SK-N-SH treated with all-trans-retinoic acid at 6 μM for 48 hours (cell line): ENCODE results near the gene OBP2B.
"Not testable (repeated sequence)": the region's sequence is repeated elsewhere in the genome, so short reads cannot be mapped to it uniquely, and the experiment has no call there.

Source experiments
- ATAC-seq: fragments of 200-7000 bp; cut with Tn5 transposase; 3 replicates; pipeline ENCODE4 v1.9.1; 2020; ENCODE audit warnings: mild to moderate bottlenecking, moderate library complexity
- BACH2 ChIP-seq: fragments of 250-450 bp; sonication (Bioruptor Pico); IDR thresholded peaks from 2 replicates; pipeline ENCODE4 v1.9.0; 2021; ENCODE audit warnings: mild to moderate bottlenecking, borderline replicate concordance
- CREB5 ChIP-seq: fragments of 250-450 bp; sonication (Bioruptor Pico); IDR thresholded peaks from 2 replicates; pipeline ENCODE4 v1.5.1; 2020; ENCODE audit warnings: low read depth, mild to moderate bottlenecking, moderate library complexity
- CSDC2 ChIP-seq: fragments of 250-450 bp; sonication (Bioruptor Pico); IDR thresholded peaks from 2 replicates; pipeline ENCODE4 v1.5.0; 2020; ENCODE audit warnings: mild to moderate bottlenecking, moderate library complexity
- ESRRG ChIP-seq: fragments of 250-450 bp; sonication (Bioruptor Pico); IDR thresholded peaks from 2 replicates; pipeline ENCODE4 v1.6.1; 2021; ENCODE audit warnings: mild to moderate bottlenecking
- GLIS3 ChIP-seq: fragments of 250-450 bp; sonication (Bioruptor Pico); IDR thresholded peaks from 2 replicates; pipeline ENCODE4 v1.5.0; 2020; ENCODE audit warnings: mild to moderate bottlenecking, moderate library complexity
- ISL1 ChIP-seq: fragments of 250-450 bp; sonication (Bioruptor Pico); IDR thresholded peaks from 2 replicates; pipeline ENCODE4 v2.1.2; 2022; ENCODE audit warnings: mild to moderate bottlenecking, moderate library complexity
- OSR1 ChIP-seq: fragments of 250-450 bp; sonication (Bioruptor Pico); IDR thresholded peaks from 2 replicates; pipeline ENCODE4 v1.8.0; 2022; ENCODE audit warnings: moderate library complexity, mild to moderate bottlenecking, inconsistent platforms
- POU6F1 ChIP-seq: fragments of 250-450 bp; sonication (Bioruptor Pico); IDR thresholded peaks from 2 replicates; pipeline ENCODE4 v1.8.0; 2021; ENCODE audit warnings: low read depth, mild to moderate bottlenecking, moderate library complexity, borderline replicate concordance
- RARB ChIP-seq: fragments of 250-450 bp; sonication (Bioruptor Pico); IDR thresholded peaks from 2 replicates; pipeline ENCODE4 v1.8.0; 2021; ENCODE audit warnings: mild to moderate bottlenecking, moderate library complexity
- SNAI2 ChIP-seq: fragments of 250-450 bp; sonication (Bioruptor Pico); IDR thresholded peaks from 2 replicates; pipeline ENCODE4 v1.5.0; 2020; ENCODE audit warnings: mild to moderate bottlenecking, moderate library complexity
- TCF4 ChIP-seq: fragments of 250-450 bp; sonication (Bioruptor Pico); IDR thresholded peaks from 2 replicates; pipeline ENCODE4 v1.8.0; 2021; ENCODE audit warnings: mild to moderate bottlenecking, moderate library complexity, borderline replicate concordance
- TSHZ2 ChIP-seq: fragments of 250-450 bp; sonication (Bioruptor Pico); IDR thresholded peaks from 2 replicates; pipeline ENCODE4 v1.5.0; 2020; ENCODE audit warnings: mild to moderate bottlenecking, moderate library complexity
- ZC3H10 ChIP-seq: fragments of 250-450 bp; sonication (Bioruptor Pico); IDR thresholded peaks from 2 replicates; pipeline ENCODE4 v1.5.1; 2021; ENCODE audit warnings: mild to moderate bottlenecking, moderate library complexity
- ZFP3 ChIP-seq: fragments of 250-450 bp; sonication (Bioruptor Pico); IDR thresholded peaks from 2 replicates; pipeline ENCODE4 v1.5.0; 2020; ENCODE audit warnings: mild to moderate bottlenecking, moderate library complexity
- ZNF565 ChIP-seq: fragments of 450-650 bp; formaldehyde crosslinking; conservative IDR thresholded peaks from 2 replicates; pipeline ENCODE4 v1.5.0; 2020; ENCODE audit warnings: low read depth, mild to moderate bottlenecking, moderate library complexity
- ZNF70 ChIP-seq: fragments of 450-650 bp; formaldehyde crosslinking; IDR thresholded peaks from 2 replicates; pipeline ENCODE4 v1.5.0; 2020; ENCODE audit warnings: mild to moderate bottlenecking, moderate library complexity
- ZNF8 ChIP-seq: fragments of 450-650 bp; formaldehyde crosslinking; IDR thresholded peaks from 2 replicates; pipeline ENCODE4 v1.5.0; 2020; ENCODE audit warnings: mild to moderate bottlenecking, moderate library complexity
- TF ChIP-seq, protein P1 (sequence below): fragments of 250-450 bp; sonication (Bioruptor Pico); IDR thresholded peaks from 2 replicates; pipeline ENCODE4 v1.5.1; 2021; ENCODE audit warnings: mild to moderate bottlenecking, moderate library complexity

Gene OBP2B

GRCh38 chr9:133251773-133252172 lies 42.7 kb upstream of the OBP2B start:
- no peak for TF ChIP-seq CSDC2 (CRISPR knock-in tag)
- TF ChIP-seq, all 23 proteins: peak for 0
- ATAC-seq = no peak

DNA sequence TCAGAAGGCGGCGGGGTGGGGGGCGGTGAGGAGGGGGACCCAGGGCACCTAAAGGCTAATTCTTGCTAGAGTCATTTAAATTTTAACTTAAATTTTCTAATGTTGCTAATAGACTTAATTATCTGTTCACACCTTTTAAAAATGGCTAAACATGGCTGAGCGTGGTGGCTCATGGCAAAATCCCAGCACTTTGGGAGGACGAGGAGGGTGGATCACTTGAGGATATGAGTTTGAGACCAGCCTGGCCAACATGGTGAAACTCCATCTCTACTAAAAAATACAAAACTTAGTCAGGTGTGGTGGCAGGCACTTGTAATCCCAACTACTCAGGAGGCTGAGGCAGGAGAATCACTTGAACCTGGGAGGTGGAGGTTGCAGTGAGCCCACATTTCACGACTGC lies 42.2 kb upstream of the OBP2B start:
- ATAC-seq = not testable (repeated sequence)

DNA sequence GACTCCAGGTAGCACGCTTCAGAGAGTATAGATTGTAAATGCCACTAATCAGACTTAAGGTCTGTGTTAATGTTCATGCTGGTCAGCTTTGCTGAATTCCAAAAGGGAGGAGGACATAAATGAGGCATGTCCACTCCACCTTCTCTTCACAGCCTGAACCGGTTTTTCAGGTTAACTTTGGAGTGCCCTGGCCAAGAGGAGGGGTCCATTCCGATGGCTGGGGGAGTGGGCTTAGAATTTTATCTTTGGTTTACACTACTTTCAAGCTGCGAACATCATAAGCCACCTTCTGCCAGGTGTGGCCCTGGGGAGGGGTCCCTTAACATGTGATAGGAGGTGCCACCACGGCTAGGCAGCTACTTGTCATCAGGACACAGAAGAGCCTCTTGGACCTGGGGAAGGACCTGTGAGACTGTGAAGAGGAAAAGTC lies 41.7 kb upstream of the OBP2B start:
- TF ChIP-seq GLIS3 (no peak), ZC3H10 (CRISPR knock-in tag) (no peak), ZFP3 (CRISPR knock-in tag) (no peak), ZNF565 (CRISPR knock-in tag) (no peak), TCF4 (CRISPR knock-in tag) (no peak), ZNF70 (no peak), POU6F1 (CRISPR knock-in tag) (no peak), OSR1 (CRISPR knock-in tag) (no peak), TSHZ2 (CRISPR knock-in tag) (no peak), RARB (no peak), CREB5 (no peak), CSDC2 (CRISPR knock-in tag) (no peak), BACH2 (CRISPR knock-in tag) (no peak)
- TF ChIP-seq, protein P1, sequence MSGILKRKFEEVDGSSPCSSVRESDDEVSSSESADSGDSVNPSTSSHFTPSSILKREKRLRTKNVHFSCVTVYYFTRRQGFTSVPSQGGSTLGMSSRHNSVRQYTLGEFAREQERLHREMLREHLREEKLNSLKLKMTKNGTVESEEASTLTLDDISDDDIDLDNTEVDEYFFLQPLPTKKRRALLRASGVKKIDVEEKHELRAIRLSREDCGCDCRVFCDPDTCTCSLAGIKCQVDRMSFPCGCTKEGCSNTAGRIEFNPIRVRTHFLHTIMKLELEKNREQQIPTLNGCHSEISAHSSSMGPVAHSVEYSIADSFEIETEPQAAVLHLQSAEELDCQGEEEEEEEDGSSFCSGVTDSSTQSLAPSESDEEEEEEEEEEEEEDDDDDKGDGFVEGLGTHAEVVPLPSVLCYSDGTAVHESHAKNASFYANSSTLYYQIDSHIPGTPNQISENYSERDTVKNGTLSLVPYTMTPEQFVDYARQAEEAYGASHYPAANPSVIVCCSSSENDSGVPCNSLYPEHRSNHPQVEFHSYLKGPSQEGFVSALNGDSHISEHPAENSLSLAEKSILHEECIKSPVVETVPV (CRISPR knock-in tag) = no peak
- no peak for ATAC-seq

DNA sequence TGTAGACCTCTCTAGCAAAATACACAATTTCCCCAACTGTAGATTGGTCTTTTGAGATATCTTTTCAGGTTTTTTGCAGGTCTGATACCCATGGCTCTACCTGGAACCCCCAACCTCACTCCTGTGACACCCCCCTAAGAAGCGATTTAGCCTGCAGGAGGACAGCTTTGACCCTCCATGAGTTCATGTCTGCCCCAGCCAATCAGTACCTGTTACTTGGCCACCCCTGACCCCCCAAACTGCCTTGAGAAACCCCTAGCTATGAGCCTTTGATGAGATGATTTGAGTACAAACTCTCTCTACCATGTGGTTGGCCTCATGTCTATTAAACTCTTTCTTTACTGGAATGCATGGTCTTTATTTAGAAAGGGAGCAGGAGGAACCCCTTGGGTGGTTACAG lies 40.3 kb upstream of the OBP2B start:
- TF ChIP-seq BACH2 (CRISPR knock-in tag) (no peak), RARB (no peak), ESRRG (CRISPR knock-in tag) (no peak), ISL1 (CRISPR knock-in tag) (no peak), POU6F1 (CRISPR knock-in tag) (no peak), TSHZ2 (CRISPR knock-in tag) (no peak), ZNF565 (CRISPR knock-in tag) (no peak), OSR1 (CRISPR knock-in tag) (no peak), ZNF8 (CRISPR knock-in tag) (no peak), SNAI2 (CRISPR knock-in tag) (no peak)
- ATAC-seq = no peak
